HG03469 (cell line): Measurements from ENCODE around the gene KPNA1.
"Not testable (repeated sequence)": the region's sequence is repeated elsewhere in the genome, so short reads cannot be mapped to it uniquely, and the experiment has no call there.

Experiments
- ATAC-seq: cut with Tn5 transposase; IDR thresholded peaks from one replicate; pipeline ENCODE4 v1.9.1; 2021; ENCODE audit warnings: mild to moderate bottlenecking, moderate library complexity, moderate number of reproducible peaks; ENCODE audit not compliant: unreplicated experiment

KPNA1 gene

DNA sequence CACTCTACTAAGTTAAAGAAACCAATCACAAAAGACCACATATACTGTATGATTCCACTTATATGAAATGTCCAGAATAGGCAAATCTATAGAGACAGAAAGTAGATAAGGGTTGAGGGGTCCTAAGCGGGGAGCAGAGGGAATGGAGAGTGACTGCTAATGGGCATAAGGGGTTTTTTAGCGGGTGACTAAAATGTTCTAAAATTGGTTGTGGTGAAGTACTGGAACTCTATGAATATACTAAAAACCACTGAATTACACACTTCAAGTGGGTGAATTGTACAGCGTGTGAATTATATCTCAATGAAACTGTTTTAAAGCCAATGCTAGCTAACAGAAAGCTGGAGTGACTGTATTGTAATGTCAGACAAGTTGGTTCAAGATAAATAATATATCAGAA is 33.3 kb downstream of the KPNA1 start:
- no peak for ATAC-seq

DNA sequence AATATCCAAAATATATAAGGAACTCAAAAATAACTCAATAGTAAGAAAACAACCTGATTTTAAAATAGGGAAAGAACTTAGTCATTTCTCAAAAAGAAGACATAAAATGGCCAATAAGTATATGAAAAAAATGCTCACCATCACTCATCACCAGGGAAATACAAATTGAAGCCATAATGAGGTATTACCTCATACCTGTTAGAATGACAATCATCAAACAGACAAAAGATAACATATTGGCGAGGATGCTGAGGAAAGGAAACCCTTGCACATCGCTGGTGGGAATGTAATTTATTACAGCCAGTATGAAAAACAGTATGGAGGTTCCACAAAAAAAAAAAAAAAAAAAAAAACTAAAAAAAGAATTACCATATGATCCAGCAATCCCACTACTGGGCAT is 38.2 kb downstream of the KPNA1 start:
- ATAC-seq, result no peak

DNA sequence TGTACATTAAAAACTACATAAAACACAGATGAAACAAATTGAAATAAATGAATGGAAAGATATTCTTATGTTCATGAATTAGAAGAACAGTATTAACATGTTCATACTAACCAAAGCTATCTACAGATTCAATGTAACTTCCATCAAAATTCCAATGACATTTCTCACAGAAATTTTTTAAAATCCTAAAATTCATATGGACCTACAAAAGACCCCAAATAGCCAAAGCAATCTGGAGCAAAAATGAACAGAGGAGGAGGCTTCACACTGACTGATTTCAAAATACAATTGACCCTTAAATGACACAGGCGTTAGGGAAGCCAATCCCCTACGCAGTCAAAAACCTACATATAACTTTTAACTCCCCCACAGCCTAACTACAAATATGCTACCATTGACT is 39.4 kb downstream of the KPNA1 start:
- no peak for ATAC-seq

- ATAC-seq, result no peak
Observed at GRCh38 chr3:122469659-122470058, 45.1 kb downstream of the KPNA1 start.

DNA sequence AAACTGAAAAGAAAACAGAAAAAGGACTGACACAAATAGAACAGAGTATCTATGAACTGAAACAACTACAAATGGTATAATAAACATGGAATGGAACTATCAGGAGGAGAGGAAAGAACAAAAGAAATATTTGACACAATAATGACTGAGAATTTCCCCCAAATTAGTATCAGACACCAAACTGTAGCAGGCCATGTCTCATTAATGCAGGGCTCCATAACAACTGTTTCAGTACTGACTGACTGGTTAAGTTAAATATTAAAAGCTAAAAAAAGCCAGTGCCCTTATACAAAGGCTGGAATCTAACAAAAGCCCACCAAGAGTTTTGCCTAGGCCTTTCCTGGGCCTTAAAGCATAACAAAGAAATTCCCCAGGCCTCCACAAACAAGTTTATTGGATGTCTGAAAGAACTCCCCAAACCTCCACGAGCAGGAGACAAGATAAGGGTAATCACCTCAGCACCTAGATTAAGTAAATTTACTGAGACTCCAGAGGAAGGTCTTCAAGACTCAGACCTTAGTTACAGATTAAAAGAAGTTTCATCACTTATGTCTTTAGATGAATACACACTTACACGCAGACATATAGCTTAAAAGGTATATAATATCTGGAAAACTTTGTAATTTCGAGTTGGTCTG is 45.7 kb downstream of the KPNA1 start:
- no peak for ATAC-seq

DNA sequence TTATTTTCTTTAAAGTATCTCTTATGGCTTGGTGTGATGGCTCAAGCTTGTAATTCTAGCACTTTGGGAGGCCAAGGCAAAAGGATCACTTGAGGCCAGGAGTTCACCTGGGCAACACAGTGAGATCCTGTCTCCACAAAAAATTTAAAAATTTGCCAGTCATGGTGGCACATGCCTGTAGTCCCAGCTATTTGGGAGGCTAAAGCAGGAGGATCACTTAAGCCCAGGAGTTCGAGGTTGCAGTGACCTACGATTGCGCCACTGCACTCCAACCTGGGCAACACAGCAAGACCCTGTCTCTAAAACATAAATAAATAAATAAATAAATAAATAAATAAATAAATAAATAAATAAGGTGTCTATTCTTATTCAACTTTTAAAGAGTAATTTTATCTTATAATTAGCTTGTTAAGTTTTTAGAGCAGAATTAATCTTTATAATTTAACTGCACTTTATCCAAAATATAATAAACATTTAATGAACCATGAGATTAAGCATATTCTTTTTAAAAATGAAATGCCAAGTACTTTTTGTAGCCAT is 48.0 kb downstream of the KPNA1 start:
- no peak for ATAC-seq

DNA sequence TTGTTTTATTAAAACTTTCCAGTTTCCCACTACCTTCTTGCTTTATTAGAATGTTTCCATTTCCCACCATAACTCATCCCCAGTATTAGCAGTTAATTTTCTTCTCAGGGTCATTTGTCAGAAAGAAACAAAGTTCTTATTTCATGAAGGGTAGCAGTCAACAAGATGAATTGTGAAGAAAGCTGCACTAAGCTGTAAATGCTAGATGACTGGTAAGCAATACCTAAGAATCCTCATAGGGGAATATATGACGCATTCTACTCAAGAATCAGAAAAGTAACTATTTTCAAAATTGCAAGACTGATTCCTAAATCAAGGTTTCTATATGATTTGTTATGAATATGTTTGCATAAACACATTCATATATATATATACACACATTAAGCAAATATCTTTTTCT is 50.1 kb downstream of the KPNA1 start:
- no peak for ATAC-seq

DNA sequence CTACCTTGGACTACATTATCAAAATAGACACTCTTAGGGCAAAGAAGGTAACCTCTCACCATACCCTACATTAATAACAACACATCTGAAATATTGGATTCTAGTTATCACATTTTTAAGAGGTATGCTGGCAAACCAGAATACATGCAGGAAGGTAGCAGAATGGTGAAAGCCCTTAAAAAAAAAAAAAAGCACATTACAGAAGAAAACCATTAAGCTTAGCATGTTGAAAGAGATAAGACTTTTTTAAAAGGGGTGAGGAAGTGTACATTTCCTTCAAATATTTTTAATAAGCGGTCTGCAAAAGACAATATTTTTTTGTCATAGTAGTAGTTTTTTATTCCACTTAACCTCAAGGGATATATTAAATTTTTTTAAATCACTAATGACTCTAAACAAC is 52.3 kb downstream of the KPNA1 start:
- ATAC-seq, result no peak

GRCh38 chr3:122461806-122462205 is 52.9 kb downstream of the KPNA1 start:
- ATAC-seq, result no peak

DNA sequence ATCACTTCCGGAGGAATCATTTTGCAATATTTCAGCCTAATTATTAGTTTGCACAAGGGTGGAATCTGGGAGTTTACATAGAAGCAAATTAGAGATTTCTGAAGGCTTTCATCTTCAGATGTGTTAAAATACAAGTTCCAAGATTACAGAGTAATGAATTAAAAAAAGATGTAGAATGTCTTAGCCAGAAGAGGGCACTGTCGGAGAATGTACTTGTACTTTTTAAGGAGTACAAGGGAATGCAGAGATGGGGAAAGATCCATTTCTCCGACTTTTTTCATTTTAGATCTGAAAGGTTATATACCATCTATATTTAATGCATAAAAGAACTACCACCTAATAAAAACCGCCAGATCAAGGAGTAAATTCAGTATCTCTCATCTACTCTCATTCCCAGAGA is 55.7 kb downstream of the KPNA1 start:
- ATAC-seq, result no peak

- ATAC-seq, result no peak
Observed at GRCh38 chr3:122457706-122458105, 57.0 kb downstream of the KPNA1 start.

DNA sequence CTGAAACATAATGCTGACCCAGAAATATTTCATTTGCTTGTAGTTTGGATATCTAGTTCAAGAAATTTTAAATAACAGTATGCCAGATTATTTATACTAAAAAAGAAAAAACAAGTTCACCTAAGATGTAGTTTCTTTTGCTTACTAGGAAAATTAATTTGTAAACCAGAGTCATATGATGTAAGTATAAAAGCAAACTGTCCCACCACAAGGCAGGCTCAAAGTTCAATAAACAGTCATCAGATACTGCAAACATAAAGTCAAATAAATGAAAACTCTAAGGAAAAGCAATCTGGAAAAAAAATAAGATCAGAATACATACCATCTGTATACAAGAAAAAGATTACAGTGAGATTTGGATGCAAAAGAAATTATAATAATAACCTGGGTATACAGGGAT is 58.7 kb downstream of the KPNA1 start:
- ATAC-seq, result no peak

- ATAC-seq, result no peak
Observed at GRCh38 chr3:122451371-122451770, 63.4 kb downstream of the KPNA1 start.

DNA sequence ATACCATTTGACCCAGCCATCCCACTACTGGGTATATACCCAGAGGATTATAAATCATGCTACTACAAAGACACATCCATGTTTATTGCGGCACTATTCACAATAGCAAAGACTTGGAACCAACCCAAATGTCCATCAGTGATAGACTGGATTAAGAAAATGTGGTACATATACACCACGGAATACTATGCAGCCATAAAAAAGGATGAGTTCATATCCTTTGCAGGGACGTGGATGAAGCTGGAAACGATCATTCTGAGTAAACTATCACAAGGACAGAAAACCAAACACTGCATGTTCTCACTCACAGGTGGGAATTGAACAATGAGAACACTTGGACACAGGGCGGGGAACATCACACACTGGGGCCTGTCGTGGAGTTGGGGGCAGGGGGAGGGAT is 66.5 kb downstream of the KPNA1 start:
- ATAC-seq, result not testable (repeated sequence)

GRCh38 chr3:122444491-122444887 is 70.2 kb downstream of the KPNA1 start:
- ATAC-seq, result not testable (repeated sequence)

DNA sequence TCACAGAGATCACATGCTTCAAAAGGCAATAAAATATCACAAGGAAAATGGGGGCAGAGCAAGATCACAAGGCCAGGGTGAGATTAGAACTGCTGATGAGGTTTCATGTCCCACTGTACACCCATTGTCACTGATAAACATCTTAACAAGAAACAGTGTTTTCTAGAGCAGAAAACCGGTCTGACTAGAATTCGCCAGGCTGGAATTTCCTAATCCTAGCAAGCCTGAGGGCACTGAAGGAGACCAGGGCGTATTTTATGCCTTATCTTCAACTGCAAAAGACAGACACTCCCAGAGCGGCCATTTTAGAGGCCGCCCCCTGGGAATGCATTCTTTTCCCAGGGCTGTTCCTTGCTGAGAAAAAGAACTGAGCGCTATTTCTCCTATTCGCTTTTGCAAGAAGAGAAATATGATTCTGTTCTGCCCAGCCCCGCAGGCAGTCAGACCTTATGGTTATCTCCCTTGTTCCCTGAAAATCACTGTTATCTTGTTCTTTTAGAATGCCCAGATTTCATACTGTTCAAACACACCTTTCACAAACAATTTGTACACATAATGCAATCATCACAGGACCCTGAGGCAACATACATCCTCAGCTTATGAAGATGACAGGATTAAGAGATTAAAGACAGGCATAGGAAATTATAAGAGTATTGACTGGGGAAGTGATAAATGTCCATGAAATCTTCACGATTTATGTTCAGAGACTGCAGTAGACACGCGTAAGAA is 70.8 kb downstream of the KPNA1 start:
- ATAC-seq, result not testable (repeated sequence)

- ATAC-seq, result no peak
Observed at GRCh38 chr3:122443090-122443489, 71.6 kb downstream of the KPNA1 start.

DNA sequence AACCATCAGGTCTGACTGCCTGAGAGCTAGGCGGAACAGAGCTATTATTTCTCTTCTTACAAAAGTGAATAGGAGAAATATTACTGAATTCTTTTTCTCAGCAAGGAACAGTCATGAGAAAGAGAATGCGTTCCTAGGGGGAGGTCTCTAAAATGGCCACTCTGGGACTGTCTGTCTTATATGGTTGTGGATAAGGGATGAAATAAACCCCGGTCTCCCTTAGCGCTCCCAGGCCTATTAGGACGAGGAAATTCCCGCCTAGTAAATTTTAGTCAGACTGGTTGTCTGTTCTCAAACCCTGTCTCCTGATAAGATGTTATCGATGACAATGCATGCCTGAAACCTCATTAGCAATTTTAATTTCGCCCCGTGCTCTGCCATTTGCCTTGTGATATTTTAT is 78.8 kb downstream of the KPNA1 start:
- ATAC-seq, result no peak

- ATAC-seq, result no peak
Observed at GRCh38 chr3:122430371-122430770, 84.4 kb downstream of the KPNA1 start.

- ATAC-seq, result no peak
Observed at GRCh38 chr3:122427857-122428471, 86.8 kb downstream of the KPNA1 start.

- no peak for ATAC-seq
Observed at GRCh38 chr3:122421836-122422235, 92.9 kb downstream of the KPNA1 start.

DNA sequence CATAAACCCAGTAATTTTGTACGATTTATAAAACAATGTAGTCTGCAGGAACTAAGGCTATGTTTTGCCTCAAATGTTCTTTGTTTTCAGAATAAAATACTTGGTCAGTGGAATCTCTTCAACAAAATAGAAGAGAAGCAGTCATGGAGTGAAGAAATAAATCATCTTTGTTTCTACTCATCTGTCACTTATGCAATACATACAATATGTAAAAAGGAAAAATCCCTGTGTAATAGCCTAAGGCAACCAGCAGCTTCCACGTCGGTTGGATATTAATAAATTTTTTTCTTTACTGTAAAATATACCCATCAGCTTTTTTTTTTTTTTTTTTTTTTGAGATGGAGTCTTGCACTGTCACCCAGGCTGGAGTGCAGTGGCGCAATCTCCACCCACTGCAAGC is 93.6 kb downstream of the KPNA1 start:
- ATAC-seq, result no peak
